ENCODE results near the gene PCBD2. TPM values are rescaled to one million over a fixed set of nuclear protein-coding genes. Genes with fewer than 3 reads are reported as not detected.

The PCBD2 gene
- total and polyA plus RNA-seq, 2 of the 8 experiments (the other 6 are each of a cell fraction or from before 2014, with no cell fraction given), result 4.8 to 10.3 TPM

DNA sequence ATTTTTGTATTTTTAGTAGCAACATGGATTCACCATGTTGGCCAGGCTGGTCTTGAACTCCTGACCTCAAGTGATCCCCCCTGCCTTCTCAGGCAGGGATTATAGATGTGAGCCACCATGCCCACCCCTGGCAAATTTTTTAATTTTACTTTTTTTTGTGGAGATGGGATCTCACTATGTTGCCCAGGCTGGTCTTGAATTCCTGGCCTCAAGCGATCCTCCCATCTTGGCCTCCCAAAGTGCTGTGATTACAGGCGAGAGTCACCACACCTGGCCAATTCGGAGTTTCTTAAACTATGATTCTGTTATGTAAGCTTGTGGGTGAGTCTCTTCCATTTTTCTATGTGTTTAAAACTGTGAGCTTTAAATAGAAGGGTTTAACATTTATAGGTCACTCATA lies 27.6 kb downstream of the PCBD2 start:
- no peak overlapping the region for H2BK120ac ChIP-seq (replicated peaks; ENCODE audit: low read depth, low read length)
- peaks cover 0 to 1% of the 10 kb centered on the region in 2 experiments for H4K20me1 ChIP-seq (replicated peaks in 1 of 2; ENCODE audit: control insufficient read depth in 1 of 2, insufficient read depth in 2 of 2, low read length in 2 of 2)
- H3K23ac ChIP-seq (ENCODE audit: insufficient read length), result no peak overlapping the region
- H3K79me2 ChIP-seq (ENCODE audit: control insufficient read depth in 1 of 2, insufficient read depth in 2 of 2, low read length in 2 of 2), result no peaks in the 10 kb centered on the region
- no peak overlapping the region for H2BK12ac ChIP-seq (ENCODE audit: low read depth, low read length)
- H3K4ac ChIP-seq (replicated peaks; ENCODE audit: insufficient read length, low read depth, low read length), result no peak overlapping the region
- H2AK5ac ChIP-seq (ENCODE audit: low read depth, low read length), result no peak overlapping the region
- no peak overlapping the region for H2BK5ac ChIP-seq (ENCODE audit: low read depth, low read length)
- no peaks in the 10 kb centered on the region for H3K27me3 ChIP-seq (replicated peaks in 1 of 4; ENCODE audit: control insufficient read depth in 3 of 4, extremely low read depth in 1 of 4, insufficient read depth in 3 of 4, low read length in 3 of 4)
- H3K4me2 ChIP-seq (ENCODE audit: insufficient read depth in 1 of 2, low read depth in 2 of 2, low read length in 2 of 2), result no peak overlapping the region
- 92% methylated on average over 3 of the region's 3 CpGs; no CpG with 5 or more reads in 1 of the 2 experiments for WGBS, 2 experiments (ENCODE audit: extremely low coverage in 1 of 2, insufficient coverage in 1 of 2, insufficient read length in 1 of 2, insufficient replicate concordance in 2 of 2, low coverage in 1 of 2, low lambda C conversion rate in 2 of 2, missing lambda C conversion rate in 1 of 2)
- H3K4me3 ChIP-seq (ENCODE audit: extremely low read depth in 1 of 4, insufficient read depth in 2 of 4, low read depth in 3 of 4, low read length in 4 of 4), result no peak overlapping the region
- no peak overlapping the region for H4K8ac ChIP-seq (ENCODE audit: extremely low read depth, insufficient read depth, low read length)
- ChIA-PET CTCF (ENCODE audit: partially characterized antibody) (interaction anchor here (1.1 to 3.1 kb wide), 4 partner anchors 11 to 16 kb away, joined by 3 to 16 read pairs (median 4); no protein-coding TSS in a partner anchor), POLR2A (ENCODE audit: partially characterized antibody) (interaction anchor here (1.5 to 2.0 kb wide), 2 partner anchors 11 to 16 kb away, joined by 4 to 8 read pairs; no protein-coding TSS in a partner anchor)
- H2BK20ac ChIP-seq (ENCODE audit: low read length), result no peak overlapping the region
- DNase-seq (ENCODE audit: low read depth in 1 of 2, low spot score in 2 of 2) (no peak), FAIRE-seq (no peak)
- no peak overlapping the region for H3K9ac ChIP-seq (replicated peaks in 1 of 4; ENCODE audit: extremely low read depth in 1 of 4, low read depth in 3 of 4, low read length in 3 of 4)
- no peak overlapping the region for H3K14ac ChIP-seq (ENCODE audit: insufficient read length)
- H3K56ac ChIP-seq (replicated peaks; ENCODE audit: insufficient read length, low read depth, low read length), result no peak overlapping the region
- H3K9me3 ChIP-seq (ENCODE audit: insufficient read depth in 2 of 2, low read depth in 1 of 2, low read length in 1 of 2), result no peaks in the 10 kb centered on the region
- no peak overlapping the region for H4K91ac ChIP-seq (replicated peaks; ENCODE audit: insufficient read length, low read length)
- H3K79me1 ChIP-seq (ENCODE audit: low read depth, low read length), result no peaks in the 10 kb centered on the region
- no peak overlapping the region for H4K5ac ChIP-seq (ENCODE audit: insufficient read length, low read depth, low read length)
- H3K27ac ChIP-seq (ENCODE audit: low read depth, low read length), result no peak overlapping the region
- H3K18ac ChIP-seq (ENCODE audit: extremely low read depth, low read length), result no peak overlapping the region
- H2AFZ ChIP-seq (ENCODE audit: low read length), result no peak overlapping the region
- no peaks in the 10 kb centered on the region for H3K23me2 ChIP-seq (ENCODE audit: low read depth, low read length)
- H2BK15ac ChIP-seq (ENCODE audit: low read length), result no peak overlapping the region
- H3K4me1 ChIP-seq (replicated peaks in 1 of 4; ENCODE audit: control insufficient read depth in 3 of 4, insufficient read depth in 4 of 4, low read length in 3 of 4), result no peaks in the 10 kb centered on the region
- H3K36me3 ChIP-seq (ENCODE audit: control insufficient read depth in 2 of 4, insufficient read depth in 4 of 4, low read length in 3 of 4), result peaks cover 0 to 4% (median under 1%) of the 10 kb centered on the region in 4 experiments; a peak in 2 of 8 replicates
- TF ChIP-seq, protein P1, sequence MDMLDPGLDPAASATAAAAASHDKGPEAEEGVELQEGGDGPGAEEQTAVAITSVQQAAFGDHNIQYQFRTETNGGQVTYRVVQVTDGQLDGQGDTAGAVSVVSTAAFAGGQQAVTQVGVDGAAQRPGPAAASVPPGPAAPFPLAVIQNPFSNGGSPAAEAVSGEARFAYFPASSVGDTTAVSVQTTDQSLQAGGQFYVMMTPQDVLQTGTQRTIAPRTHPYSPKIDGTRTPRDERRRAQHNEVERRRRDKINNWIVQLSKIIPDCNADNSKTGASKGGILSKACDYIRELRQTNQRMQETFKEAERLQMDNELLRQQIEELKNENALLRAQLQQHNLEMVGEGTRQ (IDR thresholded peaks at IDR 0.05; ENCODE audit: low read length), result no peak
- TF ChIP-seq, protein P2, sequence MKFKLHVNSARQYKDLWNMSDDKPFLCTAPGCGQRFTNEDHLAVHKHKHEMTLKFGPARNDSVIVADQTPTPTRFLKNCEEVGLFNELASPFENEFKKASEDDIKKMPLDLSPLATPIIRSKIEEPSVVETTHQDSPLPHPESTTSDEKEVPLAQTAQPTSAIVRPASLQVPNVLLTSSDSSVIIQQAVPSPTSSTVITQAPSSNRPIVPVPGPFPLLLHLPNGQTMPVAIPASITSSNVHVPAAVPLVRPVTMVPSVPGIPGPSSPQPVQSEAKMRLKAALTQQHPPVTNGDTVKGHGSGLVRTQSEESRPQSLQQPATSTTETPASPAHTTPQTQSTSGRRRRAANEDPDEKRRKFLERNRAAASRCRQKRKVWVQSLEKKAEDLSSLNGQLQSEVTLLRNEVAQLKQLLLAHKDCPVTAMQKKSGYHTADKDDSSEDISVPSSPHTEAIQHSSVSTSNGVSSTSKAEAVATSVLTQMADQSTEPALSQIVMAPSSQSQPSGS (IDR thresholded peaks at IDR 0.05; ENCODE audit: low read length), result no peak
- TF ChIP-seq NANOG (IDR thresholded peaks at IDR 0.05; ENCODE audit: insufficient read depth, low read depth, low read length, poor library complexity, severe bottlenecking) (no peak), TBP (IDR thresholded peaks at IDR 0.05; ENCODE audit: low read depth, low read length) (no peak), HDAC2 (IDR thresholded peaks at IDR 0.05; ENCODE audit: borderline replicate concordance in 1 of 2, low read depth in 2 of 2, low read length in 2 of 2) (no peak), JUND (IDR thresholded peaks at IDR 0.05; ENCODE audit: low read length) (no peak), EZH2 (IDR thresholded peaks at IDR 0.05; ENCODE audit: low read depth, low read length, severe bottlenecking) (no peak)
